Panc1 (cell line): ENCODE results near the gene WWTR1. TPM values are rescaled to one million over a fixed set of nuclear protein-coding genes. Genes with fewer than 3 reads are reported as not detected.

Experiments
- ATAC-seq: fragments of 200-7000 bp; cut with Tn5 transposase; 2 replicates; pipeline ENCODE4 v1.9.1; 2020; ENCODE audit warnings: mild to moderate bottlenecking, moderate library complexity
- BruUV-seq: library from RNA; stranded (reverse); fragments of 400-500 nt; replicated peaks from 2 replicates; lab custom pipeline; 2021; lab: Mats Ljungman, UMichigan
- CTCF ChIA-PET: fragments of 300-600 bp; sonication (Branson Sonifier 250); formaldehyde crosslinking; loops from one replicate; lab custom pipeline; 2022; ENCODE audit warnings: antibody characterized with exemption; lab: Charles Lee
- POLR2A ChIA-PET: fragments of 300-600 bp; sonication (Branson Sonifier 250); formaldehyde crosslinking; loops from one replicate; lab custom pipeline; 2022; ENCODE audit warnings: antibody characterized with exemption; lab: Charles Lee
- DNase-seq: peaks from one replicate; pipeline ENCODE4 v3.0.0-alpha.2; 2010; ENCODE audit warnings: low read depth, low spot score
- H3K27ac ChIP-seq: 2 replicates; pipeline ENCODE4 v1.5.1; 2011; ENCODE audit warnings: mild to moderate bottlenecking, low read length, inconsistent platforms
- H3K27me3 ChIP-seq: fragments of 200-500 bp; sonication (Bioruptor generic); 2 replicates; pipeline ENCODE4 v1.6.0; 2014; ENCODE audit warnings: low read length, inconsistent platforms; ENCODE audit not compliant: control insufficient read depth, insufficient read depth
- H3K36me3 ChIP-seq: fragments of 200-500 bp; sonication (Bioruptor generic); 2 replicates; pipeline ENCODE4 v1.5.1; 2014; ENCODE audit warnings: inconsistent platforms, mild to moderate bottlenecking, low read length, moderate library complexity; ENCODE audit not compliant: control insufficient read depth, insufficient read depth
- H3K4me1 ChIP-seq: 2 replicates; pipeline ENCODE4 v1.5.1; 2011; ENCODE audit warnings: inconsistent platforms, mild to moderate bottlenecking, low read length, moderate library complexity; ENCODE audit not compliant: control insufficient read depth, insufficient read depth
- H3K4me3 ChIP-seq, 2 experiments: 2 replicates each; pipeline ENCODE4 v1.5.1; 2011 to 2012; ENCODE audit warnings: low read depth in 2 of 2, low read length in 2 of 2, mild to moderate bottlenecking in 2 of 2, inconsistent platforms in 1 of 2, moderate library complexity in 1 of 2
- H3K9me3 ChIP-seq: fragments of 200-500 bp; sonication (Bioruptor generic); 2 replicates; pipeline ENCODE4 v1.5.1; 2014; ENCODE audit warnings: low read depth, mild to moderate bottlenecking, inconsistent platforms, low read length, moderate library complexity; ENCODE audit not compliant: control insufficient read depth, insufficient read depth
- CTCF ChIP-seq: fragments of 450-650 bp; IDR thresholded peaks from 2 replicates; pipeline ENCODE4 v1.5.1; 2017; ENCODE audit warnings: mild to moderate bottlenecking
- POLR2AphosphoS5 ChIP-seq: IDR thresholded peaks from 2 replicates; pipeline ENCODE4 v1.6.1; 2012; ENCODE audit warnings: mild to moderate bottlenecking, low read depth, low read length, moderate library complexity
- REST ChIP-seq, 2 experiments: IDR thresholded peaks; 2 replicates each; pipeline ENCODE4 v1.6.1; 2011 to 2012; ENCODE audit warnings: low read depth in 2 of 2, control low read depth in 1 of 2, low read length in 1 of 2, mild to moderate bottlenecking in 1 of 2, moderate library complexity in 1 of 2; ENCODE audit not compliant: insufficient read depth in 1 of 2
- SIN3A ChIP-seq: IDR thresholded peaks from 2 replicates; pipeline ENCODE4 v1.6.1; 2012; ENCODE audit warnings: low read depth, mild to moderate bottlenecking, low read length, moderate library complexity, borderline replicate concordance; ENCODE audit not compliant: insufficient read depth
- TCF7L2 ChIP-seq: IDR thresholded peaks from 2 replicates; pipeline ENCODE4 v1.6.1; 2011; ENCODE audit warnings: mild to moderate bottlenecking, low read depth, low read length, inconsistent platforms
- in situ Hi-C: cut with HindIII; loops from 2 replicates; pipeline ENCODE4 v1.10.0; 2016; ENCODE audit warnings: low sequenced_read_pairs, low pct_unique_long_range_greater_than_20kb
- intact Hi-C: fragments of 100-400 bp; cut with micrococcal nuclease; formaldehyde crosslinking; loops from one replicate; pipeline ENCODE4 v1.10.0; 2022; ENCODE audit not compliant: unreplicated experiment
- total RNA-seq: library from RNA; stranded (reverse); gene quantifications from one replicate; pipeline ENCODE4 v1.2.1, GENCODE V29; 2021; ENCODE audit not compliant: unreplicated experiment

The WWTR1 gene
- total RNA-seq, 1 experiment from 2014 or later = 298 TPM

- no peak for ATAC-seq
- no peak overlapping the region for H3K4me3 ChIP-seq
- peaks cover 97% of the 10 kb centered on the region for H3K4me1 ChIP-seq
- peak overlapping the region; percentile 100 for H3K27ac ChIP-seq
- intact Hi-C loops (no loop called here), in situ Hi-C loops (no loop called here)
- no TSS peak for BruUV-seq
- ChIA-PET CTCF (interaction anchor here (0.7 kb wide), 1 partner anchor 76 kb away, joined by 6 read pairs; no protein-coding TSS in a partner anchor), POLR2A (no interaction called here)
- H3K9me3 ChIP-seq = no peaks in the 10 kb centered on the region
- H3K27me3 ChIP-seq = no peaks in the 10 kb centered on the region
- 0 out of 2 replicates have a peak, but pooled peaks cover 2% of the 10 kb centered on the region for H3K36me3 ChIP-seq
- DNase-seq = no peak
- TF ChIP-seq SIN3A = no peak
- TF ChIP-seq CTCF = no peak
- no peak for TF ChIP-seq REST (IDR thresholded peaks at IDR 0.05; ENCODE audit: insufficient read depth in 1 of 2, low read depth in 2 of 2, low read length in 1 of 2)
- no peak for TF ChIP-seq TCF7L2
- no peak; the same call in 1 of the 2 replicates for TF ChIP-seq POLR2AphosphoS5
These were observed 51.9 kb downstream of the WWTR1 start for GRCh38 chr3:149605902-149606301.

GRCh38 chr3:149604125-149604875, 53.5 kb downstream of the WWTR1 start:
- POLR2A ChIA-PET = interaction anchor here (0.5 to 0.7 kb wide), 8 partner anchors 15 to 268 kb away, joined by 3 to 13 read pairs (median 6); no protein-coding TSS in a partner anchor
- peaks cover 7% of the 10 kb centered on the region; the same call in 1 of the 2 replicates for H3K36me3 ChIP-seq
- H3K27ac ChIP-seq = peak overlapping the region; percentile 100
- ATAC-seq (peak; percentile 45), DNase-seq (no peak)
- in situ Hi-C loops = no loop called here
- no TSS peak for BruUV-seq
- no peaks in the 10 kb centered on the region for H3K9me3 ChIP-seq
- intact Hi-C loops = no loop called here
- H3K27me3 ChIP-seq = no peaks in the 10 kb centered on the region
- peaks cover 97% of the 10 kb centered on the region for H3K4me1 ChIP-seq
- H3K4me3 ChIP-seq = no peak overlapping the region
- CTCF ChIA-PET = no interaction called here
- TF ChIP-seq POLR2AphosphoS5 = 0 out of 2 replicates have a peak, but pooled peaks have one; percentile 18
- no peak for TF ChIP-seq TCF7L2
- TF ChIP-seq CTCF = no peak
